ENCODE measurements around the gene ACAA2. TPM values are rescaled to one million over a fixed set of nuclear protein-coding genes. Genes with fewer than 3 reads are reported as not detected.

ACAA2 gene
- total and polyA plus RNA-seq, 10 of the 15 experiments (the other 5 are each of a cell fraction or from before 2014, with no cell fraction given), result 43.1 to 134 (median 64.6) TPM

DNA sequence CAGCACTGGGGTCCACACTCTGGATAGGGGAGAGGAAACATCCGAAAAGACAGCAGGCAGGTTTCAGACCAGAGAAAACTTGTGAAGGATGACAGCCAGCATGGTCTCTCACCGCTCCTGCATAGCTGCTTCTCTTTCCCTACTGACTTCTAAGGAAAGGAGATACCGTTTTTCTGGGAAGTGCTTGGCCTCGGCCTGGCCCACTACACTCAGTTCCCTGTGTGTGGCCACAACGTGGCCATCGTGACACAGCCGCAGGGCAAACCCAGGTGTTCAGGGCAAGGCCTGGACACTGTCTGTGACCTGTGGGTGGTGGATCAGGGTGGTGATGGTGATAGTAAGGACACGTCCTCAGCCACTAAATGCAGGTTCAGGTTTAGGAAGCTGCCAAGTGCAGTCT is 34.2 kb upstream of the ACAA2 start:
- in situ Hi-C loops (cut with MboI) (no loop called here), intact Hi-C loops (cut with micrococcal nuclease; ENCODE audit: unreplicated experiment) (no loop called here)
- Histone ChIP-seq H3K4me3 (no peak overlapping the region), H4K20me1 (ENCODE audit: control insufficient read depth, insufficient read depth) (no peaks in the 10 kb centered on the region), H3K27ac (ENCODE audit: control insufficient read depth, insufficient read depth) (no peak overlapping the region), H3K27me3 (replicated peaks in 1 of 2; ENCODE audit: control insufficient read depth in 2 of 2, insufficient read depth in 2 of 2, low read length in 1 of 2) (peaks cover 0 to 3% of the 10 kb centered on the region in 2 experiments; a peak in 1 of 4 replicates), H3K79me2 (ENCODE audit: control insufficient read depth, insufficient read depth, low read length) (no peaks in the 10 kb centered on the region), H3K4me2 (ENCODE audit: control insufficient read depth, insufficient read depth) (no peak overlapping the region), H2AFZ (ENCODE audit: control insufficient read depth, low read depth, low read length) (no peak overlapping the region), H3K9me3 (replicated peaks; ENCODE audit: control insufficient read depth, insufficient read depth, low read length) (no peaks in the 10 kb centered on the region), H3K9ac (ENCODE audit: control insufficient read depth, insufficient read depth, low read length) (no peak overlapping the region), H3K4me1 (ENCODE audit: control insufficient read depth, insufficient read depth, low read length) (no peaks in the 10 kb centered on the region), H3K36me3 (ENCODE audit: control insufficient read depth in 2 of 2, insufficient read depth in 2 of 2, low read length in 1 of 2) (no peaks in the 10 kb centered on the region)
- ATAC-seq, result no peak
- ChIA-PET CTCF (no interaction called here), RAD21 (ENCODE audit: unreplicated experiment) (no interaction called here), POLR2A (interaction anchor here (0.6 kb wide), 2 partner anchors 17 to 25 kb away, joined by 4 to 5 read pairs; no protein-coding TSS in a partner anchor), SMC1A (ENCODE audit: uncharacterized antibody, unreplicated experiment) (no interaction called here)
- no TSS peak for BruUV-seq (replicated peaks)
- TF ChIP-seq BMI1 (IDR thresholded peaks at IDR 0.05; ENCODE audit: borderline replicate concordance), result no peak
- TF ChIP-seq NRF1 (conservative IDR thresholded peaks at IDR 0.05; ENCODE audit: low read depth, low read length), result no peak
- WGBS (ENCODE audit: insufficient coverage, insufficient replicate concordance, low lambda C conversion rate, missing lambda C conversion rate), result 25% methylated on average over 8 of the region's 8 CpGs
- no peak for DNase-seq (ENCODE audit: low read depth, low spot score)
- FAIRE-seq, result no peak

DNA sequence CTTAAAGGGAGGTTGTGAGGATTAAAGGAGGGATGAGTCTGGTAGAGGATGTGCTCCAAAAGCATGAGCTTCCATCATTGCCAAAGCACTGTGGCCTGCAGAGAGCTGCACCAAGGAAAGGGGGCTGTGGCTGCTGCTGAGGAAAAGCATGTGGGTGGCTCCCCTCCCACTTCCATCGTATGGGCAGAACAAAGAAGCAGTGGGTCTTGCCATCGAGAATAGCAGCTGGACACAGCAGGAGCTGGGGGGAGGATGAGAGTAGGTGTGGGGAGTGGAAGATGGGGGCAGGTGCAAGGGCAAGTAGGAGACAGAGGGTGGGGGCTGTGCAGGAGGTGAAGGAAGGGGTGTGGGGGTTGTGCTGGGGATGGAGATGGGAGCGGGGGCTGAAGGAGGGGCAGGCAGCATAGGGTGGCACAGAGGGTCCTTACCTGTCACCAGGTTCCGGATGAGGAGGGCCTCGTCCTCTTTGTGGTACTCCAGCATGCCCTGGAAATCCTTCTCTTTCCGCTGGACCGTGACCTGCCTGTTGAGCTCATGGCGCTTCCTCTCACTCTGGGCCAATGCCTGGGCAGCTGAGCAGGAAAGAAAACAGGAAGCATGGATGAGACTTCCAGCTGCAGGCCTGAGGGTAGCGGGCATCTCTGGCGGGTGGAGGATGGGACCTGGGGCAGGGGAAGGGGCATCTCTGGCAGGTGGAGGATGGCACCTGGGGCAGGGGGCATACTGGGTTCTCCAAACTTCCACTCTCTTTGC is 33.6 kb upstream of the ACAA2 start:
- H3K27me3 ChIP-seq (replicated peaks in 1 of 2; ENCODE audit: control insufficient read depth in 2 of 2, insufficient read depth in 2 of 2, low read length in 1 of 2), result peaks cover 0 to 3% of the 10 kb centered on the region in 2 experiments; a peak in 1 of 4 replicates
- DNase-seq (ENCODE audit: low read depth, low spot score), result no peak
- ChIA-PET POLR2A (no interaction called here), CTCF (interaction anchor here (0.7 kb wide), 1 partner anchor 9 kb away, joined by 3 read pairs; no protein-coding TSS in a partner anchor), SMC1A (ENCODE audit: uncharacterized antibody, unreplicated experiment) (no interaction called here), RAD21 (ENCODE audit: unreplicated experiment) (no interaction called here)
- no peak overlapping the region for H3K4me2 ChIP-seq (ENCODE audit: control insufficient read depth, insufficient read depth)
- intact Hi-C loops (cut with micrococcal nuclease; ENCODE audit: unreplicated experiment) (no loop called here), in situ Hi-C loops (cut with MboI) (no loop called here)
- no peaks in the 10 kb centered on the region for H4K20me1 ChIP-seq (ENCODE audit: control insufficient read depth, insufficient read depth)
- H3K4me3 ChIP-seq, result no peak overlapping the region
- WGBS (ENCODE audit: insufficient coverage, insufficient replicate concordance, low lambda C conversion rate, missing lambda C conversion rate), result 52% methylated on average over 10 of the region's 10 CpGs
- no peak for ATAC-seq
- BruUV-seq (replicated peaks), result no TSS peak
- H3K36me3 ChIP-seq (ENCODE audit: control insufficient read depth in 2 of 2, insufficient read depth in 2 of 2, low read length in 1 of 2), result no peaks in the 10 kb centered on the region
- no peaks in the 10 kb centered on the region for H3K9me3 ChIP-seq (replicated peaks; ENCODE audit: control insufficient read depth, insufficient read depth, low read length)
- no peak overlapping the region for H3K9ac ChIP-seq (ENCODE audit: control insufficient read depth, insufficient read depth, low read length)
- H3K4me1 ChIP-seq (ENCODE audit: control insufficient read depth, insufficient read depth, low read length), result no peaks in the 10 kb centered on the region
- no peak overlapping the region for H2AFZ ChIP-seq (ENCODE audit: control insufficient read depth, low read depth, low read length)
- no peak overlapping the region for H3K27ac ChIP-seq (ENCODE audit: control insufficient read depth, insufficient read depth)
- no peak for TF ChIP-seq HDAC6 (IDR thresholded peaks at IDR 0.05; ENCODE audit: unreplicated experiment)
- no peak for TF ChIP-seq POLR2AphosphoS2 (IDR thresholded peaks at IDR 0.05; ENCODE audit: low read depth, low read length)
- no peak for TF ChIP-seq STAT1 (conservative IDR thresholded peaks at IDR 0.05)
- no peak for TF ChIP-seq EGR1 (IDR thresholded peaks at IDR 0.05; ENCODE audit: borderline replicate concordance in 1 of 2, low read depth in 2 of 2, low read length in 2 of 2)
- TF ChIP-seq RELA (IDR thresholded peaks at IDR 0.05; ENCODE audit: borderline replicate concordance, partially characterized antibody), result no peak
- TF ChIP-seq YBX1 (IDR thresholded peaks at IDR 0.05), result no peak
- TF ChIP-seq NFIC (IDR thresholded peaks at IDR 0.05; ENCODE audit: low read depth, low read length), result no peak
- no peak for TF ChIP-seq ZSCAN29 (IDR thresholded peaks at IDR 0.05)
- no peak for TF ChIP-seq POU2F2 (IDR thresholded peaks at IDR 0.05; ENCODE audit: borderline replicate concordance, low read depth, low read length)
- TF ChIP-seq CBX3 (IDR thresholded peaks at IDR 0.05; ENCODE audit: borderline replicate concordance, low read depth), result no peak
- FAIRE-seq, result no peak
- no peaks in the 10 kb centered on the region for H3K79me2 ChIP-seq (ENCODE audit: control insufficient read depth, insufficient read depth, low read length)
